Upper lobe of left lung (tissue), 6 donors: Measurements from ENCODE around the gene C11orf52. TPM values are rescaled to one million over a fixed set of nuclear protein-coding genes. Genes with fewer than 3 reads are reported as not detected.

Experiments used
- ATAC-seq, 2 donors: fragments of 200-7000 bp; cut with Tn5 transposase; one replicate each; pipeline ENCODE4 v1.9.1; 2022; ENCODE audit warnings: mild to moderate bottlenecking in 2 of 2, moderate library complexity in 2 of 2; ENCODE audit not compliant: low FRiP score in 2 of 2
- DNase-seq, 2 donors: peaks; one replicate each; pipeline ENCODE4 v3.0.0-alpha.2; 2019 to 2020
- H3K27ac ChIP-seq, 4 donors: fragments of 200-600 bp; sonication (generic); one replicate each; pipeline ENCODE4 v1.5.1; 2016 to 2019
- H3K27me3 ChIP-seq, 4 donors: fragments of 200-600 bp; sonication (generic); one replicate each; pipeline ENCODE4 v1.5.1; 2017 to 2019
- H3K36me3 ChIP-seq, 4 donors: fragments of 200-600 bp; sonication (generic); one replicate each; pipeline ENCODE4 v1.5.1; 2016 to 2019
- H3K4me1 ChIP-seq, 4 donors: fragments of 200-600 bp; sonication (generic); one replicate each; pipeline ENCODE4 v1.5.1; 2018 to 2019
- H3K4me3 ChIP-seq, 4 donors: fragments of 200-600 bp; sonication (generic); one replicate each; pipeline ENCODE4 v1.5.1; 2017 to 2019; ENCODE audit warnings: mild to moderate bottlenecking in 2 of 4, moderate library complexity in 1 of 4
- H3K9me3 ChIP-seq, 4 donors: fragments of 200-600 bp; sonication (generic); one replicate each; pipeline ENCODE4 v1.5.1; 2018 to 2019
- EP300 ChIP-seq, 4 donors: sonication (generic); formaldehyde crosslinking; IDR thresholded peaks; one replicate each; pipeline ENCODE4 v1.5.1; 2017; ENCODE audit warnings: antibody characterized with exemption in 4 of 4, control low read depth in 2 of 4
- POLR2A ChIP-seq, 4 donors: fragments of 450-650 bp; IDR thresholded peaks; one replicate each; pipeline ENCODE4 v1.5.1; 2016 to 2017; ENCODE audit warnings: antibody characterized with exemption in 4 of 4, mild to moderate bottlenecking in 2 of 4
- POLR2AphosphoS5 ChIP-seq, 2 donors: sonication (generic); formaldehyde crosslinking; IDR thresholded peaks; one replicate each; pipeline ENCODE4 v1.5.1; 2017; ENCODE audit warnings: antibody characterized with exemption in 2 of 2
- WGBS, 2 donors: methylation state at CpG; one replicate each; pipeline ENCODE4 v1.1.5; 2017 to 2018; 5-methylcytosine and 5-hydroxymethylcytosine counted together
- total RNA-seq, 6 donors: library from RNA; depleted of rRNA in 4 of 6; stranded (reverse); fragments of >200 nt in 4 of 6; gene quantifications; one replicate each; pipeline versions ENCODE4 v1.1.0 to v1.2.1, GENCODE V29; 2016 to 2021
- TF ChIP-seq, protein P1 (sequence below), 6 experiments: fragments of 450-650 bp in 4 of 6; fragments of 200-600 bp in 2 of 6; sonication (generic) in 2 of 6; IDR thresholded peaks; one replicate each; pipeline ENCODE4 v1.5.1; 2016 to 2019; ENCODE audit warnings: antibody characterized with exemption in 6 of 6
- donor health status: DM: no; HTN: no; CAD: no; lungs with moderate emphysema.
- donor health status: DM: no; HTN: yes; CAD: no; lungs with severe emphysema.

C11orf52 gene
- total RNA-seq, 6 donors from 2014 or later, result 7.1 to 26.7 (median 11.3) TPM

DNA sequence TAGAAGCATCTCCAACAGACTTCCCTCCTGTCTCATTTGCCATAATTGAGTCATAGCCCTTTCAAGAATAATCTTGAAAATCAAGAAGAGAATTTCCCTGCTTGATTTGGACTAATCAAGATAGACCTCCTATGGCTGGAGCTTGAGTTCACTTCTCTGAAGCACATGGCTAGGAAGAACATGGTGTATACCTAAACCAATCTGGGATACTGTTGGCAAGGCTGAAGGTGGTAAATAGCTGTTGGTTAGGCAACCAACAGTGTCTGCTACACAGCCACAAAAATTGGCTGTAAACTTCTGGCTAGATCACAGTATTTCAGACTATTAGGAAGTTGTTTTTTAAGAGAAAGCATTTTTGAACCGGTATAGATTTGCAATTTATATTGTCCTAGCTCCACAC is 12.0 kb upstream of the C11orf52 start:
- Histone ChIP-seq H3K4me1 (peaks cover 0 to 4% (median 0%) of the 10 kb centered on the region in 4 donors), H3K27ac (no peak overlapping the region), H3K27me3 (no peaks in the 10 kb centered on the region), H3K4me3 (no peak overlapping the region), H3K9me3 (no peaks in the 10 kb centered on the region), H3K36me3 (no peaks in the 10 kb centered on the region)
- no peak for ATAC-seq
- TF ChIP-seq, protein P1, sequence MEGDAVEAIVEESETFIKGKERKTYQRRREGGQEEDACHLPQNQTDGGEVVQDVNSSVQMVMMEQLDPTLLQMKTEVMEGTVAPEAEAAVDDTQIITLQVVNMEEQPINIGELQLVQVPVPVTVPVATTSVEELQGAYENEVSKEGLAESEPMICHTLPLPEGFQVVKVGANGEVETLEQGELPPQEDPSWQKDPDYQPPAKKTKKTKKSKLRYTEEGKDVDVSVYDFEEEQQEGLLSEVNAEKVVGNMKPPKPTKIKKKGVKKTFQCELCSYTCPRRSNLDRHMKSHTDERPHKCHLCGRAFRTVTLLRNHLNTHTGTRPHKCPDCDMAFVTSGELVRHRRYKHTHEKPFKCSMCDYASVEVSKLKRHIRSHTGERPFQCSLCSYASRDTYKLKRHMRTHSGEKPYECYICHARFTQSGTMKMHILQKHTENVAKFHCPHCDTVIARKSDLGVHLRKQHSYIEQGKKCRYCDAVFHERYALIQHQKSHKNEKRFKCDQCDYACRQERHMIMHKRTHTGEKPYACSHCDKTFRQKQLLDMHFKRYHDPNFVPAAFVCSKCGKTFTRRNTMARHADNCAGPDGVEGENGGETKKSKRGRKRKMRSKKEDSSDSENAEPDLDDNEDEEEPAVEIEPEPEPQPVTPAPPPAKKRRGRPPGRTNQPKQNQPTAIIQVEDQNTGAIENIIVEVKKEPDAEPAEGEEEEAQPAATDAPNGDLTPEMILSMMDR (IDR thresholded peaks at IDR 0.05), result no peak
- no peak for TF ChIP-seq POLR2AphosphoS5 (IDR thresholded peaks at IDR 0.05)
- no peak for TF ChIP-seq EP300 (IDR thresholded peaks at IDR 0.05)
- TF ChIP-seq POLR2A (IDR thresholded peaks at IDR 0.05), result no peak
- DNase-seq, result no peak
- 82 to 89% methylated on average over 1 of the region's 1 CpG for WGBS, 2 donors

DNA sequence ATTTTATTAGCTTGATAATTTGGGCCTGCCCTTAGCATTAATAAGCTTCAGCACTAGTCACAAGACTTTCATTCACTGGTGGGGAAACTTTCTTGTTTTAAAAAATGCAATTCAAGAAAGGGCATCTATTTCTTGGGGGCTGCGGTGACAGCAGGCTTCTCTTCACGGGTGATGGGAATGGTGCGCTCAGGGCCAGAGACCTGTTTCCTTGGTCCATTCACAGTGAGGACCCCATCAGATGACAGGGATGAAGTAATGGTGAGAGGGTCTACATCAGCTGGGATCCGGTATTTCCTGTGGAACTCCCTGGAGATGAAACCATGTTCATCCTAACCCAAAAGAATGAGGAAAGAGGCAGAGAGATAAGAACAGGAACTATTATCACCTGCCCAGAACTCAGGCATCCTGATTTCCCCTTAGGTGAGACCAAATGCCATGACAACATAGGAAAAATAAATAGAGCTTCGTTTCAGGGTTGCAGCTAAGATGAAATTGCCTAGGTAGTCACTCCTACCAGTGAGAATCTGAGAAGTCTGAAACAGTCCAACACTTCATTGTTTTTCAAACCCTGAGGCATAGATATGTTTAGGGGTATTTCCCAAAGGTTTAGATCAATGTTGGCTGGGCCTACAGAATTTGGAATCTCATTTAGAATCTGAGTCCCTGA is 9.9 kb upstream of the C11orf52 start:
- no peaks in the 10 kb centered on the region for H3K36me3 ChIP-seq
- peaks cover 0 to 4% (median 0%) of the 10 kb centered on the region in 4 donors for H3K27me3 ChIP-seq
- 88 to 91% methylated on average over 5 of the region's 5 CpGs for WGBS, 2 donors
- no peak overlapping the region for H3K27ac ChIP-seq
- ATAC-seq, result no peak
- H3K9me3 ChIP-seq, result no peaks in the 10 kb centered on the region
- H3K4me1 ChIP-seq, result peaks cover 0 to 14% (median 7%) of the 10 kb centered on the region in 4 donors
- DNase-seq, result no peak
- TF ChIP-seq POLR2A (IDR thresholded peaks at IDR 0.05) (no peak), POLR2AphosphoS5 (IDR thresholded peaks at IDR 0.05) (no peak), EP300 (IDR thresholded peaks at IDR 0.05) (no peak)
- TF ChIP-seq, protein P1 (IDR thresholded peaks at IDR 0.05), result no peak
- no peak overlapping the region for H3K4me3 ChIP-seq

DNA sequence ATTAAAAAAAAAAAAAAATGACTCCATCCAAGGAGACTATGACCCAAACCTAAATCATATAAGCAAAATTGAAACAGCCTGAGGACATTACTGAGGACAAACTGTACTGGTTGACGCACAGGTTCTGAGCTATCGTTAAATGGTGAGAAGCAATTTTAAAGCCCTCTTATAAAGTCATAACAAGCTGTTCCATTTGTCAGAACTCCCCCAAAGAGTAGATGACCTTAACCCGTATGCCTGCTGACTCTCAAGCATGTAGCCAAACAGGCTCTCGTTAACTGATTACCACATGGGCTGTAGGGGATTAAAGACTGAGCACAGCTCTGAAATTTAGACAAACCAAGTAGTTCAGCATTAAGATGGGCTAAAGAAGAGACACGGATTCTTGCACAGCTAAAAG is 9.3 kb upstream of the C11orf52 start:
- H3K4me1 ChIP-seq, result peaks cover 0 to 14% (median 7%) of the 10 kb centered on the region in 4 donors
- no peak for TF ChIP-seq POLR2A (IDR thresholded peaks at IDR 0.05)
- TF ChIP-seq EP300 (IDR thresholded peaks at IDR 0.05), result no peak
- H3K9me3 ChIP-seq, result no peaks in the 10 kb centered on the region
- 75 to 76% methylated on average over 5 of the region's 5 CpGs for WGBS, 2 donors
- no peak for ATAC-seq
- no peak for DNase-seq
- no peak overlapping the region for H3K27ac ChIP-seq
- no peaks in the 10 kb centered on the region for H3K36me3 ChIP-seq
- peak overlapping the region in 1 of 4 donors; percentile 53 for H3K4me3 ChIP-seq
- H3K27me3 ChIP-seq, result peaks cover 0 to 4% (median 0%) of the 10 kb centered on the region in 4 donors

DNA sequence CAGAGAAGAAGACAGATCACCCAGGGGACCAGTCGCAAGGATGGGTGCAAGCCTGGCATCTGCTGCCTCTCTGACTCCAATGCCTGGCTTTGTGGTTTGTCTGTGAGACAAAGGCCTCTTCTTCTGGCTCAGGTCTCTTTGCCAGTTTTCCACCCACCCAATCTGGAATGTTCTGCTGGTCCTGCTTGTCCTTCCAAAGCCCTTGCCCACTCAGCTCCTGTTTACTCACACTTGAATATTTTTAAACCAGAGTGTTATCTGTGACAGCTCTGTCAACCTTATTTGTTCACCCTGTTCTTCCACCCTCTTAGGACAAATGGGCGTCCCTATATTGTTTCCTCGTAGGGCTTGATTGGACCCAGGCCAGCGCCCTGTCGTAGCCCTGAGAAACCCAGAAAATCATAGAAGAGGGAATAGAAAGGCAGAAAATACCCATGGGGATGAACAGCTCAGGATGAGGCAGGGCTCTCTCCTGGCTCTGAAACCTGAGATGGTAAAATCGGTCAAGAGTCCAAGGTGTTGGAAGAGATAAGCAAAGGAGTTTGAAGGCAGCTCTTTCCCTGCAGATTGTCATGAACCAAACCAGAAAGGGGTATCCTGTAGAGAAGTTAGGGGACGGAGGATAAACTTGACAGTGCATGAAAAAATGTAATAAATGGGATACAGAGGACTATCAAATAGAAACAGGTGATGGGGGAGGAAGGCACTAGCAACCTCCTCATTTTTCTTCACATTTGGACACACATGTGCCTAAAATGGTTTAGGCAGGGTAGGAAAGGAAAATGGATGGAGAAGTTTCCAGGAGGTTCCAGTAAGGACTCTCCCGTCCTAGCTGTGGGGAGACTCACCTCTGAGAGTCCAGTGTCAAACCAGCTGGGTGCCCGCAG is 7.8 kb upstream of the C11orf52 start:
- Histone ChIP-seq H3K27ac (peak overlapping the region; percentile 75 to 88 (median 85)), H3K4me3 (peak overlapping the region in 3 of 4 donors; percentile 6 to 53 (median 52)), H3K9me3 (no peaks in the 10 kb centered on the region), H3K36me3 (no peaks in the 10 kb centered on the region), H3K27me3 (peaks cover 0 to 4% (median 0%) of the 10 kb centered on the region in 4 donors), H3K4me1 (peaks cover 0 to 14% (median 7%) of the 10 kb centered on the region in 4 donors)
- TF ChIP-seq POLR2AphosphoS5 (IDR thresholded peaks at IDR 0.05), result no peak
- TF ChIP-seq EP300 (IDR thresholded peaks at IDR 0.05), result no peak
- no peak for TF ChIP-seq POLR2A (IDR thresholded peaks at IDR 0.05)
- TF ChIP-seq, protein P1 (IDR thresholded peaks at IDR 0.05), result no peak
- no peak for DNase-seq
- ATAC-seq, result no peak
- WGBS, 2 donors, result 52 to 62% methylated on average over 9 of the region's 9 CpGs
